ENCODE data around the gene ZFY.

The ZFY gene

GRCh38 chrY:2913066-2913815 lies 21.9 kb upstream of the ZFY start:
- TF ChIP-seq ISL1 (CRISPR knock-in tag; IDR thresholded peaks at IDR 0.05), result no peak
- TF ChIP-seq SNAI2 (CRISPR knock-in tag; IDR thresholded peaks at IDR 0.05), result no peak
- TF ChIP-seq ARNTL (CRISPR knock-in tag; IDR thresholded peaks at IDR 0.05; ENCODE audit: borderline replicate concordance, low read depth), result no peak
- TF ChIP-seq TCF4 (CRISPR knock-in tag; IDR thresholded peaks at IDR 0.05; ENCODE audit: borderline replicate concordance), result no peak
- TF ChIP-seq GLIS3 (CRISPR knock-in tag; IDR thresholded peaks at IDR 0.05), result no peak
- TF ChIP-seq ZFP3 (CRISPR knock-in tag; IDR thresholded peaks at IDR 0.05), result no peak
- TF ChIP-seq OSR1 (CRISPR knock-in tag; IDR thresholded peaks at IDR 0.05), result no peak
- no peak for TF ChIP-seq TOX (CRISPR knock-in tag; IDR thresholded peaks at IDR 0.05; ENCODE audit: borderline replicate concordance)
- TF ChIP-seq ZFP30 (CRISPR knock-in tag; IDR thresholded peaks at IDR 0.05), result no peak
- TF ChIP-seq ZNF70 (CRISPR knock-in tag; IDR thresholded peaks at IDR 0.05), result no peak
- no peak for TF ChIP-seq TSHZ2 (CRISPR knock-in tag; IDR thresholded peaks at IDR 0.05)
- no peak for TF ChIP-seq CREB5 (CRISPR knock-in tag; IDR thresholded peaks at IDR 0.05; ENCODE audit: low read depth)
- TF ChIP-seq BACH2 (CRISPR knock-in tag; IDR thresholded peaks at IDR 0.05; ENCODE audit: borderline replicate concordance), result no peak
- TF ChIP-seq POU6F1 (CRISPR knock-in tag; IDR thresholded peaks at IDR 0.05; ENCODE audit: borderline replicate concordance, low read depth), result no peak
- TF ChIP-seq ESRRG (CRISPR knock-in tag; IDR thresholded peaks at IDR 0.05), result no peak
- TF ChIP-seq PPARA (CRISPR knock-in tag; IDR thresholded peaks at IDR 0.05; ENCODE audit: borderline replicate concordance), result no peak
- ATAC-seq, result no peak

DNA sequence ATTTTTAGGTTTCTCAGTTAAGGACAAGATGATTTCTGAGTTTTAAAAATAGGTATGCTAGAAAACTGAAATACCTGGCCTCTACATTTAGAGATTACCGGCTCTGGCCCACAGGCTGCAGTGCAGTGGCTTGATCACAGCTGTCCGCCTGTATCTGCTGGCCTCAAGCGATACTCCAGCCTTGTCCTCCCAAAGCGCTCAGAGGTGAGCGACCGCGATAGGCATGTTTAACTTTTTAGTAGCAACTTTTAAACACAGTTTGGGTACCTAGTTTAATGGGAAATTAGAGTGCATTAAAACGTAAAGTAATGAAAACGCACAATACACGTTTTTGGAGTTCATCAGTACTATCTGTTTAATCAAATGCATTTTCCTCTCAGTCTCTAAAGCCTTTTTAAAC lies 1.1 kb upstream of the ZFY start:
- no peak for TF ChIP-seq ZNF565 (CRISPR knock-in tag; conservative IDR thresholded peaks at IDR 0.05; ENCODE audit: low read depth)
- no peak for TF ChIP-seq ZFP3 (CRISPR knock-in tag; IDR thresholded peaks at IDR 0.05)
- no peak for TF ChIP-seq ZNF8 (CRISPR knock-in tag; IDR thresholded peaks at IDR 0.05)
- TF ChIP-seq BACH2 (CRISPR knock-in tag; IDR thresholded peaks at IDR 0.05; ENCODE audit: borderline replicate concordance), result no peak
- no peak for TF ChIP-seq CSRNP3 (CRISPR knock-in tag; IDR thresholded peaks at IDR 0.05)
- no peak for TF ChIP-seq PPARA (CRISPR knock-in tag; IDR thresholded peaks at IDR 0.05; ENCODE audit: borderline replicate concordance)
- TF ChIP-seq ZC3H10 (CRISPR knock-in tag; IDR thresholded peaks at IDR 0.05), result no peak
- TF ChIP-seq GLIS3 (CRISPR knock-in tag; IDR thresholded peaks at IDR 0.05), result no peak
- TF ChIP-seq ARNTL (CRISPR knock-in tag; IDR thresholded peaks at IDR 0.05; ENCODE audit: borderline replicate concordance, low read depth), result no peak
- no peak for TF ChIP-seq ESRRG (CRISPR knock-in tag; IDR thresholded peaks at IDR 0.05)
- no peak for TF ChIP-seq ZNF70 (CRISPR knock-in tag; IDR thresholded peaks at IDR 0.05)
- no peak for TF ChIP-seq SNAI2 (CRISPR knock-in tag; IDR thresholded peaks at IDR 0.05)
- TF ChIP-seq CREB5 (CRISPR knock-in tag; IDR thresholded peaks at IDR 0.05; ENCODE audit: low read depth), result no peak
- no peak for TF ChIP-seq PATZ1 (CRISPR knock-in tag; IDR thresholded peaks at IDR 0.05; ENCODE audit: borderline replicate concordance)
- TF ChIP-seq ISL1 (CRISPR knock-in tag; IDR thresholded peaks at IDR 0.05), result no peak
- no peak for TF ChIP-seq OSR1 (CRISPR knock-in tag; IDR thresholded peaks at IDR 0.05)
- no peak for ATAC-seq

Measured in SK-N-SH treated with all-trans-retinoic acid at 6 μM for 48 hours (cell line).